ENCODE measurements around the gene IGF2. TPM values are rescaled to one million over a fixed set of nuclear protein-coding genes. Genes with fewer than 3 reads are reported as not detected.

IGF2 gene
- total RNA-seq, 1 donor from 2014 or later = 188 TPM

- H3K27ac Mint-ChIP-seq (ENCODE audit: unreplicated experiment) = no peak overlapping the region
- TF ChIP-seq CTCF (IDR thresholded peaks at IDR 0.05; ENCODE audit: insufficient read depth, low read depth, low read length) (no peak), EZH2 (IDR thresholded peaks at IDR 0.05; ENCODE audit: insufficient read depth, low read length) (no peak)
- no peak overlapping the region for H3K4me3 ChIP-seq (ENCODE audit: insufficient read depth, low read depth, low read length)
- H3K9me3 ChIP-seq (ENCODE audit: insufficient read depth, low read depth, low read length) = no peaks in the 10 kb centered on the region
- no peaks in the 10 kb centered on the region for H4K20me1 ChIP-seq (ENCODE audit: insufficient read depth, low read length)
- no peak overlapping the region for H3K4me3 Mint-ChIP-seq (ENCODE audit: unreplicated experiment)
- no peak overlapping the region for H3K9ac ChIP-seq (ENCODE audit: low read length)
- no peak overlapping the region for H3K4me2 ChIP-seq (ENCODE audit: low read length)
- no peaks in the 10 kb centered on the region for H3K36me3 ChIP-seq (ENCODE audit: insufficient read depth, low read length)
- H3K4me1 Mint-ChIP-seq (ENCODE audit: low read depth, unreplicated experiment) = peaks cover 10% of the 10 kb centered on the region
- peaks cover 8% of the 10 kb centered on the region for H3K27me3 Mint-ChIP-seq (ENCODE audit: low read depth, unreplicated experiment)
- H3K9me3 Mint-ChIP-seq (ENCODE audit: unreplicated experiment) = no peaks in the 10 kb centered on the region
- H3K36me3 Mint-ChIP-seq (ENCODE audit: low read depth, unreplicated experiment) = no peaks in the 10 kb centered on the region
- peaks cover 24% of the 10 kb centered on the region for H3K4me1 ChIP-seq (ENCODE audit: insufficient read depth, low read length)
- no peaks in the 10 kb centered on the region for H3K79me2 ChIP-seq (ENCODE audit: insufficient read depth, low read length)
- FAIRE-seq (no peak), DNase-seq (ENCODE audit: low read depth) (no peak)
- no peak overlapping the region for H3K27ac ChIP-seq (ENCODE audit: low read depth, low read length)
- H2AFZ ChIP-seq (ENCODE audit: low read depth, low read length) = no peak overlapping the region
- H3K27me3 ChIP-seq (ENCODE audit: insufficient read depth, low read length) = no peaks in the 10 kb centered on the region
Observed at GRCh38 chr11:2174361-2174760, 35.2 kb upstream of the IGF2 start.

GRCh38 chr11:2173761-2174160, 34.6 kb upstream of the IGF2 start:
- Mint-ChIP-seq H3K36me3 (ENCODE audit: low read depth, unreplicated experiment) (no peaks in the 10 kb centered on the region), H3K27me3 (ENCODE audit: low read depth, unreplicated experiment) (peaks cover 8% of the 10 kb centered on the region)
- no peak for TF ChIP-seq CTCF (IDR thresholded peaks at IDR 0.05; ENCODE audit: insufficient read depth, low read depth, low read length)
- no peak for TF ChIP-seq EZH2 (IDR thresholded peaks at IDR 0.05; ENCODE audit: insufficient read depth, low read length)

GRCh38 chr11:2173150-2173693, 34.0 kb upstream of the IGF2 start:
- Mint-ChIP-seq H3K4me1 (ENCODE audit: low read depth, unreplicated experiment) (no peaks in the 10 kb centered on the region), H3K9me3 (ENCODE audit: unreplicated experiment) (no peaks in the 10 kb centered on the region), H3K27ac (ENCODE audit: unreplicated experiment) (no peak overlapping the region), H3K4me3 (ENCODE audit: unreplicated experiment) (no peak overlapping the region), H3K27me3 (ENCODE audit: low read depth, unreplicated experiment) (peaks cover 6% of the 10 kb centered on the region), H3K36me3 (ENCODE audit: low read depth, unreplicated experiment) (no peaks in the 10 kb centered on the region)
- Histone ChIP-seq H3K79me2 (ENCODE audit: insufficient read depth, low read length) (no peaks in the 10 kb centered on the region), H3K36me3 (ENCODE audit: insufficient read depth, low read length) (no peaks in the 10 kb centered on the region), H3K4me2 (ENCODE audit: low read length) (no peak overlapping the region), H3K9ac (ENCODE audit: low read length) (no peak overlapping the region), H3K27ac (ENCODE audit: low read depth, low read length) (no peak overlapping the region), H3K4me3 (ENCODE audit: insufficient read depth, low read depth, low read length) (no peak overlapping the region), H3K27me3 (ENCODE audit: insufficient read depth, low read length) (no peaks in the 10 kb centered on the region), H4K20me1 (ENCODE audit: insufficient read depth, low read length) (no peaks in the 10 kb centered on the region), H2AFZ (ENCODE audit: low read depth, low read length) (no peak overlapping the region), H3K9me3 (ENCODE audit: insufficient read depth, low read depth, low read length) (no peaks in the 10 kb centered on the region), H3K4me1 (ENCODE audit: insufficient read depth, low read length) (peaks cover 13% of the 10 kb centered on the region)
- TF ChIP-seq EZH2 (IDR thresholded peaks at IDR 0.05; ENCODE audit: insufficient read depth, low read length) (no peak), CTCF (IDR thresholded peaks at IDR 0.05; ENCODE audit: insufficient read depth, low read depth, low read length) (peak; percentile 29)
- FAIRE-seq = no peak
- DNase-seq (ENCODE audit: low read depth) = no peak

More at GRCh38 chr11:2173761-2174160, 34.6 kb upstream of the IGF2 start:
- Mint-ChIP-seq H3K27ac (ENCODE audit: unreplicated experiment) (no peak overlapping the region), H3K9me3 (ENCODE audit: unreplicated experiment) (no peaks in the 10 kb centered on the region), H3K4me1 (ENCODE audit: low read depth, unreplicated experiment) (peaks cover 5% of the 10 kb centered on the region), H3K4me3 (ENCODE audit: unreplicated experiment) (no peak overlapping the region)
- Histone ChIP-seq H3K27me3 (ENCODE audit: insufficient read depth, low read length) (no peaks in the 10 kb centered on the region), H4K20me1 (ENCODE audit: insufficient read depth, low read length) (no peaks in the 10 kb centered on the region), H3K4me2 (ENCODE audit: low read length) (no peak overlapping the region), H3K4me1 (ENCODE audit: insufficient read depth, low read length) (peaks cover 19% of the 10 kb centered on the region), H3K27ac (ENCODE audit: low read depth, low read length) (no peak overlapping the region), H3K9me3 (ENCODE audit: insufficient read depth, low read depth, low read length) (no peaks in the 10 kb centered on the region), H3K4me3 (ENCODE audit: insufficient read depth, low read depth, low read length) (no peak overlapping the region), H3K79me2 (ENCODE audit: insufficient read depth, low read length) (no peaks in the 10 kb centered on the region), H2AFZ (ENCODE audit: low read depth, low read length) (no peak overlapping the region), H3K36me3 (ENCODE audit: insufficient read depth, low read length) (no peaks in the 10 kb centered on the region), H3K9ac (ENCODE audit: low read length) (no peak overlapping the region)
- DNase-seq (ENCODE audit: low read depth) (no peak), FAIRE-seq (no peak)

Data from astrocyte (in vitro differentiated cells and primary cell).